IMR-90 (cell line): Measurements from ENCODE around the gene CYP21A2. TPM values are rescaled to one million over a fixed set of nuclear protein-coding genes. Genes with fewer than 3 reads are reported as not detected.

Source experiments
- ATAC-seq: fragments of 200-7000 bp; cut with Tn5 transposase; 2 replicates; pipeline ENCODE4 v1.9.1; 2020; ENCODE audit warnings: low read depth, mild to moderate bottlenecking, moderate library complexity
- BruUV-seq: library from RNA; stranded (reverse); fragments of 400-500 nt; replicated peaks from 2 replicates; lab custom pipeline; 2021; lab: Mats Ljungman, UMichigan
- CTCF ChIA-PET: fragments of 300-600 bp; formaldehyde crosslinking; extraction: SDS; loops from one replicate; lab custom pipeline; 2021; ENCODE audit warnings: antibody characterized with exemption; lab: Yijun Ruan, JAX
- POLR2A ChIA-PET: fragments of 300-600 bp; sonication (Branson Sonifier 250); formaldehyde crosslinking; loops from one replicate; lab custom pipeline; 2022; ENCODE audit warnings: antibody characterized with exemption; ENCODE audit not compliant: unreplicated experiment; lab: Charles Lee
- DNase-seq: peaks from one replicate; pipeline ENCODE4 v3.0.0; 2013
- H2AFZ ChIP-seq: replicated peaks from 2 replicates; pipeline ENCODE3; 2013; ENCODE audit warnings: low read length, mild to moderate bottlenecking; ENCODE audit not compliant: poor library complexity
- H2AK5ac ChIP-seq: 2 replicates; pipeline ENCODE4 v1.6.1; 2013; ENCODE audit warnings: low read depth, low read length, inconsistent platforms
- H2AK9ac ChIP-seq: replicated peaks from 2 replicates; pipeline ENCODE3; 2013; ENCODE audit warnings: mild to moderate bottlenecking, low read depth, low read length, moderate library complexity; ENCODE audit not compliant: poor library complexity
- H2BK120ac ChIP-seq: 2 replicates; pipeline ENCODE4 v1.6.1; 2013; ENCODE audit warnings: low read depth, low read length, inconsistent platforms
- H2BK15ac ChIP-seq: 3 replicates; pipeline ENCODE4 v1.6.1; 2013; ENCODE audit warnings: low read depth, low read length, inconsistent platforms
- H2BK20ac ChIP-seq: 2 replicates; pipeline ENCODE4 v1.6.1; 2013; ENCODE audit warnings: low read depth, mild to moderate bottlenecking, inconsistent platforms, low read length, moderate library complexity
- H2BK5ac ChIP-seq: 2 replicates; pipeline ENCODE4 v1.6.1; 2013; ENCODE audit warnings: mild to moderate bottlenecking, low read depth, low read length, inconsistent platforms; ENCODE audit not compliant: poor library complexity, severe bottlenecking
- H3K14ac ChIP-seq: replicated peaks from 2 replicates; pipeline ENCODE4 v1.6.1; 2013; ENCODE audit warnings: low read depth, low read length, inconsistent platforms
- H3K18ac ChIP-seq: 2 replicates; pipeline ENCODE4 v1.6.1; 2013; ENCODE audit warnings: low read depth, low read length, control low read depth
- H3K23ac ChIP-seq: 2 replicates; pipeline ENCODE4 v1.6.1; 2013; ENCODE audit warnings: low read depth, low read length, inconsistent platforms
- H3K27ac ChIP-seq: 2 replicates; pipeline ENCODE4 v1.5.1; 2013; ENCODE audit warnings: mild to moderate bottlenecking, control low read depth, low read length; ENCODE audit not compliant: insufficient read depth
- H3K27me3 ChIP-seq: 2 replicates; pipeline ENCODE4 v1.6.1; 2013; ENCODE audit warnings: low read length; ENCODE audit not compliant: control insufficient read depth, insufficient read depth
- H3K36me3 ChIP-seq: 2 replicates; pipeline ENCODE4 v1.6.1; 2013; ENCODE audit warnings: low read length, mixed read lengths; ENCODE audit not compliant: control insufficient read depth, insufficient read depth
- H3K4ac ChIP-seq: 2 replicates; pipeline ENCODE4 v1.6.1; 2013; ENCODE audit warnings: low read depth, low read length, inconsistent platforms
- H3K4me1 ChIP-seq: 2 replicates; pipeline ENCODE4 v1.6.1; 2013; ENCODE audit warnings: low read length, mixed read lengths; ENCODE audit not compliant: control insufficient read depth, insufficient read depth
- H3K4me2 ChIP-seq: 2 replicates; pipeline ENCODE4 v1.6.1; 2013; ENCODE audit warnings: low read depth, mild to moderate bottlenecking, control low read depth, low read length, moderate library complexity
- H3K4me3 ChIP-seq: 2 replicates; pipeline ENCODE4 v1.5.1; 2013; ENCODE audit warnings: low read depth, mild to moderate bottlenecking, control low read depth, low read length, moderate library complexity; ENCODE audit not compliant: insufficient read depth
- H3K56ac ChIP-seq: 2 replicates; pipeline ENCODE4 v1.6.1; 2013; ENCODE audit warnings: low read length, inconsistent platforms; ENCODE audit not compliant: insufficient read depth; ENCODE audit errors: extremely low read depth
- H3K79me1 ChIP-seq, 2 experiments: 2 replicates each; pipeline ENCODE4 v1.6.1; 2013; ENCODE audit warnings: low read length in 2 of 2, inconsistent platforms in 1 of 2, low read depth in 1 of 2
- H3K9ac ChIP-seq: 2 replicates; pipeline ENCODE4 v1.6.1; 2013; ENCODE audit warnings: low read depth, low read length, control low read depth
- H3K9me1 ChIP-seq: 2 replicates; pipeline ENCODE4 v1.6.1; 2013; ENCODE audit warnings: low read length, inconsistent platforms; ENCODE audit not compliant: insufficient read depth
- H3K9me3 ChIP-seq: 2 replicates; pipeline ENCODE4 v1.6.1; 2013; ENCODE audit warnings: low read length; ENCODE audit not compliant: control insufficient read depth, insufficient read depth
- H4K20me1 ChIP-seq: 2 replicates; pipeline ENCODE4 v1.6.1; 2013; ENCODE audit warnings: low read length, inconsistent platforms; ENCODE audit not compliant: insufficient read depth
- H4K5ac ChIP-seq: 2 replicates; pipeline ENCODE4 v1.6.1; 2013; ENCODE audit warnings: mild to moderate bottlenecking, low read depth, low read length, control low read depth
- H4K8ac ChIP-seq, 2 experiments: 2 replicates each; pipeline ENCODE4 v1.6.1; 2013; ENCODE audit warnings: low read depth in 2 of 2, low read length in 2 of 2, control low read depth in 1 of 2, inconsistent platforms in 1 of 2
- H4K91ac ChIP-seq: 2 replicates; pipeline ENCODE4 v1.6.1; 2013; ENCODE audit warnings: low read depth, low read length, inconsistent platforms; ENCODE audit not compliant: insufficient read depth
- MXI1 ChIP-seq: IDR thresholded peaks from 2 replicates; pipeline ENCODE4 v1.6.1; 2012; ENCODE audit warnings: low read depth, mild to moderate bottlenecking, low read length, moderate library complexity, borderline replicate concordance
- RCOR1 ChIP-seq: IDR thresholded peaks from 2 replicates; pipeline ENCODE4 v1.6.1; 2012; ENCODE audit warnings: mild to moderate bottlenecking, low read length, improper control_type of control experiment; ENCODE audit not compliant: insufficient replicate concordance
- RFX5 ChIP-seq: IDR thresholded peaks from 2 replicates; pipeline ENCODE4 v1.8.0; 2012; ENCODE audit warnings: low read depth, mild to moderate bottlenecking, low read length, moderate library complexity
- SMC3 ChIP-seq: fragments of 150-350 bp; IDR thresholded peaks from 2 replicates; pipeline ENCODE4 v1.6.1; 2016; ENCODE audit warnings: low read depth, mild to moderate bottlenecking, antibody characterized with exemption, low read length, moderate library complexity
- WGBS, 2 experiments: methylation state at CpG; one replicate each; pipeline versions ENCODE4 v1.1.5 to v1.1.7; 2013; ENCODE audit warnings: missing lambda C conversion rate in 2 of 2; ENCODE audit not compliant: insufficient read length in 1 of 2; ENCODE audit errors: extremely low coverage in 2 of 2; 5-methylcytosine and 5-hydroxymethylcytosine counted together
- dilution Hi-C: fragments of 300-500 bp; cut with HindIII; formaldehyde crosslinking; loops from one replicate; pipeline ENCODE4 v1.14.3; 2018; ENCODE audit warnings: low sequenced_read_pairs; ENCODE audit not compliant: unreplicated experiment
- in situ Hi-C: fragments of 300-500 bp; cut with MboI; formaldehyde crosslinking; loops from 3 replicates; pipeline ENCODE4 v1.14.3; 2019; ENCODE audit warnings: low sequenced_read_pairs, inconsistent platforms, mixed read lengths
- intact Hi-C: fragments of 100-400 bp; cut with micrococcal nuclease; formaldehyde crosslinking; loops from 2 replicates; pipeline ENCODE4 v1.10.0; 2022
- polyA plus RNA-seq, 3 experiments: library from polyadenylated mRNA; depleted of rRNA; stranded (reverse); fragments of >200 nt; gene quantifications; 2 replicates each; pipeline ENCODE4 v1.2.3, GENCODE V29; 2012; ENCODE audit warnings: low replicate concordance in 1 of 3
- total RNA-seq: library from RNA; depleted of rRNA; stranded (reverse); fragments of >200 nt; gene quantifications from 2 replicates; pipeline ENCODE4 v1.2.3, GENCODE V29; 2012
- TF ChIP-seq, protein P1 (sequence below): fragments of 150-350 bp; IDR thresholded peaks from 2 replicates; pipeline ENCODE4 v1.6.1; 2017; ENCODE audit warnings: mild to moderate bottlenecking, antibody characterized with exemption, low read length, low read depth

CYP21A2 gene
- total and polyA plus RNA-seq, 2 of the 4 experiments (the other 2 are of a cell fraction): 0.03 TPM; not detected in 1

DNA sequence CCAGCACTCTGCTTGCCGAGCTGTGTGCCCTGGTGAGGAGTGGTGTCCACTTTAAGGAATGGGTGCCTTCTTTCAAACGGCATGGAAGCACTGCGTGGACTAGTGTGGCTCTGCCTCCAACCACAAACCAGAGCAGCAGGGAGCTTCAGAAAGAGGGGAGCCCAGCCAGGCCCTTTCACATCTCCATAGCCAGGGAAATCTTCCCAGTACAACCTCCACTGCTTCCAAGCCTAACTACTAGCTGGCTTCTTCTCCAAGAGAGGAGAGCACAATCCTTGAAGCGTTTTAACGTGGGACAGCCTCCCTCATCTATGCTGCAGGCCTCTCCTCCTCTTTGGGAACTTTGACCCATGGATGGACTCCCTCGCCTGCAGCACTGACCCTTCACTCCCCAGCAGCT lies 44.3 kb downstream of the CYP21A2 start:
- BruUV-seq: no TSS peak
- no peaks in the 10 kb centered on the region for H3K9me3 ChIP-seq
- ATAC-seq (no peak), DNase-seq (no peak)
- no peak overlapping the region for H3K9ac ChIP-seq
- peak overlapping the region; percentile 34 for H2AK9ac ChIP-seq
- H3K27ac ChIP-seq: no peak overlapping the region
- peak overlapping the region; percentile 70 for H4K91ac ChIP-seq
- no peaks in the 10 kb centered on the region for H3K79me1 ChIP-seq
- TF ChIP-seq MXI1: no peak
- TF ChIP-seq, protein P1, sequence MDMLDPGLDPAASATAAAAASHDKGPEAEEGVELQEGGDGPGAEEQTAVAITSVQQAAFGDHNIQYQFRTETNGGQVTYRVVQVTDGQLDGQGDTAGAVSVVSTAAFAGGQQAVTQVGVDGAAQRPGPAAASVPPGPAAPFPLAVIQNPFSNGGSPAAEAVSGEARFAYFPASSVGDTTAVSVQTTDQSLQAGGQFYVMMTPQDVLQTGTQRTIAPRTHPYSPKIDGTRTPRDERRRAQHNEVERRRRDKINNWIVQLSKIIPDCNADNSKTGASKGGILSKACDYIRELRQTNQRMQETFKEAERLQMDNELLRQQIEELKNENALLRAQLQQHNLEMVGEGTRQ: no peak
- TF ChIP-seq RFX5: no peak
- TF ChIP-seq SMC3: no peak
- TF ChIP-seq RCOR1: no peak
- H3K4me1 ChIP-seq: peaks cover 31% of the 10 kb centered on the region
- H3K18ac ChIP-seq: no peak overlapping the region
- WGBS, 2 experiments: 87% methylated on average over 4 of the region's 6 CpGs; no CpG with 5 or more reads in 1 of the 2 experiments
- no peaks in the 10 kb centered on the region for H3K36me3 ChIP-seq
- peak overlapping the region; percentile 79 for H2AK5ac ChIP-seq
- in situ Hi-C loops: no loop called here
- no peak overlapping the region for H4K5ac ChIP-seq
- H3K4me2 ChIP-seq: no peak overlapping the region
- H2BK15ac ChIP-seq: peak overlapping the region; percentile 18; the same call in 2 of the 3 replicates
- peaks cover 7% of the 10 kb centered on the region for H4K20me1 ChIP-seq
- no peak overlapping the region for H3K4me3 ChIP-seq
- H3K27me3 ChIP-seq: peaks cover 26% of the 10 kb centered on the region
- peak overlapping the region in 1 of 2 experiments; percentile 0; a peak in 2 of 4 replicates for H4K8ac ChIP-seq
- H3K9me1 ChIP-seq: peaks cover 24% of the 10 kb centered on the region
- no peak overlapping the region for H2AFZ ChIP-seq
- ChIA-PET POLR2A (no interaction called here), CTCF (interaction anchor here (1.0 kb wide), 1 partner anchor 35 kb away, joined by 3 read pairs; no protein-coding TSS in a partner anchor)
- no peak overlapping the region for H3K56ac ChIP-seq
- peak overlapping the region; percentile 68 for H3K4ac ChIP-seq
- peak overlapping the region; percentile 0; the same call in 1 of the 2 replicates for H3K23ac ChIP-seq
- H3K14ac ChIP-seq: peak overlapping the region; percentile 37; the same call in 1 of the 2 replicates
- dilution Hi-C loops: no loop called here
- peak overlapping the region; percentile 81 for H2BK120ac ChIP-seq
- H2BK20ac ChIP-seq: peak overlapping the region; percentile 74
- intact Hi-C loops: no loop called here
- H2BK5ac ChIP-seq: no peak overlapping the region
